HL-60 (cell line): ENCODE measurements around the gene ABCB4.

Source experiments
- DNase-seq, 2 experiments: peaks; one replicate each; pipeline ENCODE4 v3.0.0-alpha.2; 2010 to 2020; ENCODE audit warnings: low read depth in 1 of 2, low spot score in 1 of 2
- H3K27ac ChIP-seq: fragments of 250-450 bp; sonication (Bioruptor Pico); replicated peaks from 2 replicates; pipeline ENCODE4 v1.5.1; 2020; ENCODE audit warnings: mild to moderate bottlenecking, moderate library complexity
- H3K27me3 ChIP-seq: fragments of 250-450 bp; sonication (Bioruptor Pico); 2 replicates; pipeline ENCODE4 v1.5.1; 2021; ENCODE audit warnings: mild to moderate bottlenecking, moderate library complexity; ENCODE audit not compliant: insufficient read depth, poor library complexity, severe bottlenecking
- H3K4me3 ChIP-seq: replicated peaks from 2 replicates; pipeline ENCODE4 v1.5.1; 2011; ENCODE audit warnings: mild to moderate bottlenecking, control low read depth, low read length; ENCODE audit not compliant: insufficient read depth
- CTCF ChIP-seq: IDR thresholded peaks from one replicate; pipeline ENCODE4 v1.5.1; 2011; ENCODE audit warnings: low read length, control low read depth, inconsistent platforms; ENCODE audit not compliant: insufficient read depth
- GABPA ChIP-seq: IDR thresholded peaks from 2 replicates; pipeline ENCODE4 v1.6.1; 2012; ENCODE audit warnings: low read depth
- POLR2AphosphoS5 ChIP-seq: IDR thresholded peaks from 2 replicates; pipeline ENCODE4 v1.6.1; 2012; ENCODE audit warnings: low read depth
- REST ChIP-seq: IDR thresholded peaks from 2 replicates; pipeline ENCODE4 v1.6.1; 2012; ENCODE audit warnings: low read depth; ENCODE audit not compliant: insufficient replicate concordance
- SPI1 ChIP-seq: IDR thresholded peaks from 2 replicates; pipeline ENCODE4 v1.6.1; 2012; ENCODE audit warnings: low read depth, mild to moderate bottlenecking, borderline replicate concordance

ABCB4 gene

GRCh38 chr7:87497482-87497881 lies 22.0 kb upstream of the ABCB4 start:
- no peak for DNase-seq
- H3K4me3 ChIP-seq: no peak overlapping the region
- no peaks in the 10 kb centered on the region for H3K27me3 ChIP-seq
- H3K27ac ChIP-seq: no peak overlapping the region
- TF ChIP-seq CTCF: no peak
- TF ChIP-seq POLR2AphosphoS5: no peak
- no peak for TF ChIP-seq SPI1
- no peak for TF ChIP-seq GABPA
- no peak for TF ChIP-seq REST

- TF ChIP-seq GABPA: no peak
- H3K27ac ChIP-seq: no peak overlapping the region
- DNase-seq: no peak
- no peaks in the 10 kb centered on the region for H3K27me3 ChIP-seq
- no peak overlapping the region for H3K4me3 ChIP-seq
Observed at GRCh38 chr7:87495366-87495765, 19.9 kb upstream of the ABCB4 start.

GRCh38 chr7:87494454-87494853 lies 19.0 kb upstream of the ABCB4 start:
- Histone ChIP-seq H3K27ac (no peak overlapping the region), H3K4me3 (no peak overlapping the region), H3K27me3 (no peaks in the 10 kb centered on the region)
- no peak for TF ChIP-seq REST
- no peak for TF ChIP-seq POLR2AphosphoS5
- no peak for TF ChIP-seq CTCF
- no peak for TF ChIP-seq GABPA
- TF ChIP-seq SPI1: no peak
- DNase-seq: no peak

GRCh38 chr7:87483131-87483530 lies 7.7 kb upstream of the ABCB4 start:
- peaks cover 6% of the 10 kb centered on the region for H3K27me3 ChIP-seq
- no peak overlapping the region for H3K4me3 ChIP-seq
- TF ChIP-seq SPI1 (no peak), POLR2AphosphoS5 (no peak), GABPA (no peak), REST (no peak), CTCF (no peak)
- DNase-seq: no peak
- no peak overlapping the region for H3K27ac ChIP-seq
